Nephron progenitor cell (in vitro differentiated cells): Measurements from ENCODE around the gene MACF1.

ENCODE experiments used
- DNase-seq: peaks from one replicate; pipeline ENCODE4 v3.0.0; 2021
- H3K27ac Mint-ChIP-seq: 2 replicates; pipeline ENCODE4 v1.8.0; 2021; ENCODE audit warnings: mild to moderate bottlenecking, moderate library complexity, mixed read lengths
- H3K27me3 Mint-ChIP-seq: 2 replicates; pipeline ENCODE4 v1.8.0; 2021; ENCODE audit warnings: mild to moderate bottlenecking, low read depth, mixed read lengths; ENCODE audit not compliant: poor library complexity
- H3K36me3 Mint-ChIP-seq: 2 replicates; pipeline ENCODE4 v1.8.0; 2021; ENCODE audit warnings: low read depth, mixed read lengths
- H3K4me1 Mint-ChIP-seq: 2 replicates; pipeline ENCODE4 v1.8.0; 2021; ENCODE audit warnings: mixed read lengths
- H3K4me3 Mint-ChIP-seq: 2 replicates; pipeline ENCODE4 v1.8.0; 2021; ENCODE audit warnings: mild to moderate bottlenecking, moderate library complexity, mixed read lengths
- H3K9me3 Mint-ChIP-seq: 2 replicates; pipeline ENCODE4 v1.8.0; 2021; ENCODE audit warnings: mild to moderate bottlenecking, moderate library complexity, mixed read lengths
- TF ChIP-seq, protein P1 (sequence below): fragments of 200-600 bp; sonication (generic); IDR thresholded peaks from 2 replicates; pipeline ENCODE4 v1.5.0; 2021; ENCODE audit warnings: antibody characterized with exemption

Gene MACF1

GRCh38 chr1:39344394-39345154 lies 140.1 kb downstream of the MACF1 start:
- H3K4me3 Mint-ChIP-seq: no peak overlapping the region
- peaks cover 71% of the 10 kb centered on the region for H3K36me3 Mint-ChIP-seq
- H3K27me3 Mint-ChIP-seq: no peaks in the 10 kb centered on the region
- peak overlapping the region; percentile 57 for H3K27ac Mint-ChIP-seq
- no peaks in the 10 kb centered on the region for H3K9me3 Mint-ChIP-seq
- TF ChIP-seq, protein P1, sequence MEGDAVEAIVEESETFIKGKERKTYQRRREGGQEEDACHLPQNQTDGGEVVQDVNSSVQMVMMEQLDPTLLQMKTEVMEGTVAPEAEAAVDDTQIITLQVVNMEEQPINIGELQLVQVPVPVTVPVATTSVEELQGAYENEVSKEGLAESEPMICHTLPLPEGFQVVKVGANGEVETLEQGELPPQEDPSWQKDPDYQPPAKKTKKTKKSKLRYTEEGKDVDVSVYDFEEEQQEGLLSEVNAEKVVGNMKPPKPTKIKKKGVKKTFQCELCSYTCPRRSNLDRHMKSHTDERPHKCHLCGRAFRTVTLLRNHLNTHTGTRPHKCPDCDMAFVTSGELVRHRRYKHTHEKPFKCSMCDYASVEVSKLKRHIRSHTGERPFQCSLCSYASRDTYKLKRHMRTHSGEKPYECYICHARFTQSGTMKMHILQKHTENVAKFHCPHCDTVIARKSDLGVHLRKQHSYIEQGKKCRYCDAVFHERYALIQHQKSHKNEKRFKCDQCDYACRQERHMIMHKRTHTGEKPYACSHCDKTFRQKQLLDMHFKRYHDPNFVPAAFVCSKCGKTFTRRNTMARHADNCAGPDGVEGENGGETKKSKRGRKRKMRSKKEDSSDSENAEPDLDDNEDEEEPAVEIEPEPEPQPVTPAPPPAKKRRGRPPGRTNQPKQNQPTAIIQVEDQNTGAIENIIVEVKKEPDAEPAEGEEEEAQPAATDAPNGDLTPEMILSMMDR: no peak
- no peak for DNase-seq
- H3K4me1 Mint-ChIP-seq: no peaks in the 10 kb centered on the region

DNA sequence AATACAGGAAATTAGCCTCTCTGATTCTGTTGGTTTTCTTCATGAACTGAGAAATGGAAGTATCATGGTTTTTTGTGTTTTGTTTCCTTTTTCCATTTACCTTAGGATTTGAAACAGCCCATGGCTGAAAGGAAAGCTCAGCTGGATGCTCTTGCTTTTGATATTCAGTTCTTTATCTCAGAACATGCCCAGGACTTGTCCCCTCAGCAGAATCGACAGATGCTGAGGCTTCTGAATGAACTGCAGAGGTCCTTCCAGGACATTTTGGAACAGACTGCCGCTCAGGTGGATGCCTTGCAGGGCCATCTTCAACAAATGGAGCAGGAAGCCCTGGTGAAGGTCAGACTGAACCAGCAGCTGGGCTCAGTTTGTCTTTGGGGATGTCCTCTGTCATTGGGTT lies 142.4 kb downstream of the MACF1 start:
- TF ChIP-seq, protein P1: no peak
- Mint-ChIP-seq H3K4me3 (no peak overlapping the region), H3K27me3 (no peaks in the 10 kb centered on the region), H3K27ac (peak overlapping the region; percentile 20), H3K4me1 (no peaks in the 10 kb centered on the region), H3K36me3 (peaks cover 75% of the 10 kb centered on the region), H3K9me3 (no peaks in the 10 kb centered on the region)
- no peak for DNase-seq

- no peaks in the 10 kb centered on the region for H3K9me3 Mint-ChIP-seq
- no peaks in the 10 kb centered on the region for H3K27me3 Mint-ChIP-seq
- H3K36me3 Mint-ChIP-seq: peaks cover 71% of the 10 kb centered on the region
- DNase-seq: no peak
- H3K4me1 Mint-ChIP-seq: no peaks in the 10 kb centered on the region
- H3K27ac Mint-ChIP-seq: no peak overlapping the region
- H3K4me3 Mint-ChIP-seq: no peak overlapping the region
- TF ChIP-seq, protein P1: no peak
Measured at GRCh38 chr1:39348278-39348677, 143.8 kb downstream of the MACF1 start.

GRCh38 chr1:39352881-39353280 lies 148.4 kb downstream of the MACF1 start:
- Mint-ChIP-seq H3K9me3 (no peaks in the 10 kb centered on the region), H3K36me3 (peaks cover 67% of the 10 kb centered on the region), H3K4me1 (no peaks in the 10 kb centered on the region), H3K27ac (no peak overlapping the region), H3K27me3 (no peaks in the 10 kb centered on the region), H3K4me3 (no peak overlapping the region)
- TF ChIP-seq, protein P1: no peak
- no peak for DNase-seq

DNA sequence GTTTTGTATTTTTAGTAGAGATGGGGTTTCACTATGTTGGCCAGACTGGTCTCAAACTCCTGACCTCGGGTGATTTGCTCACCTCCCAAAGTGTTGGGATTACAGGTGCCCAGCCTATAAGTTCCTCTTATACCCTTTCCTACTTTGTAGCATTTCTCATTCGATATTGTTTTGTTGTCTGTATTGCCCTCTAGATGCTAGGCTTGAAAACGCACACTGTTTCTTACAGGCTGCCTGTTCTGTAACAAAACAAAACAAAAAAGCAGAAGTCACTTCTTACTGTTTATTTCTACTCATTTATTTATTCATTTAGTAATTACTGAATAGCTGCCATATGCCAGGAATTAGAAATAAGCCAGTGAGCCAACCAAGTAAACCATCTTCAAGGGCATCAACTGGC lies 150.1 kb downstream of the MACF1 start:
- H3K4me1 Mint-ChIP-seq: no peaks in the 10 kb centered on the region
- no peaks in the 10 kb centered on the region for H3K9me3 Mint-ChIP-seq
- H3K27me3 Mint-ChIP-seq: no peaks in the 10 kb centered on the region
- no peak overlapping the region for H3K4me3 Mint-ChIP-seq
- peaks cover 67% of the 10 kb centered on the region for H3K36me3 Mint-ChIP-seq
- no peak overlapping the region for H3K27ac Mint-ChIP-seq
- no peak for DNase-seq
- TF ChIP-seq, protein P1: no peak

DNA sequence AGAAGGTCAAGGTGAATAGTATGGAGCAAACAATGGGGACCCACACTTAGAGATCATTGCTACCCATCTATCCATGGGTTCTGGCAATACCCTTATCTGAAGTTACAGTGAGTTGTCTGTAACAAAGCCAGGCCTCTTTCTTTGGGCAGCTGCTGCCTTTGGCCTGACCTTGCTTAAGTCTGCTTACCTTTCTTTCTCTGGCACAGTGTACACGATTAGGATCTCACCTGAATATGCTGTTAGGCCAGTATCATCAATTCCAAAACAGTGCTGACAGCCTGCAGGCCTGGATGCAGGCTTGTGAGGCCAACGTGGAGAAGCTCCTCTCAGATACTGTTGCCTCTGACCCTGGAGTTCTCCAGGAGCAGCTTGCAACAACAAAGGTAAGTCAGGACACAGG lies 154.0 kb downstream of the MACF1 start:
- TF ChIP-seq, protein P1: no peak
- Mint-ChIP-seq H3K4me1 (no peaks in the 10 kb centered on the region), H3K36me3 (peaks cover 69% of the 10 kb centered on the region), H3K27ac (no peak overlapping the region), H3K9me3 (no peaks in the 10 kb centered on the region), H3K4me3 (no peak overlapping the region), H3K27me3 (no peaks in the 10 kb centered on the region)
- no peak for DNase-seq
